ENCODE measurements around the gene ITLN1.
A peak's percentile ranks its signal among the peaks of the same experiment; 100 is the strongest.

The ITLN1 gene

GRCh38 chr1:160858097-160858496, 26.9 kb downstream of the ITLN1 start:
- no peak for DNase-seq (ENCODE audit: low read depth)

GRCh38 chr1:160855181-160855981, 29.6 kb downstream of the ITLN1 start:
- DNase-seq (ENCODE audit: low read depth), result no peak

- no peak for DNase-seq (ENCODE audit: low read depth)
These were observed 31.2 kb downstream of the ITLN1 start for GRCh38 chr1:160853754-160854153.

DNA sequence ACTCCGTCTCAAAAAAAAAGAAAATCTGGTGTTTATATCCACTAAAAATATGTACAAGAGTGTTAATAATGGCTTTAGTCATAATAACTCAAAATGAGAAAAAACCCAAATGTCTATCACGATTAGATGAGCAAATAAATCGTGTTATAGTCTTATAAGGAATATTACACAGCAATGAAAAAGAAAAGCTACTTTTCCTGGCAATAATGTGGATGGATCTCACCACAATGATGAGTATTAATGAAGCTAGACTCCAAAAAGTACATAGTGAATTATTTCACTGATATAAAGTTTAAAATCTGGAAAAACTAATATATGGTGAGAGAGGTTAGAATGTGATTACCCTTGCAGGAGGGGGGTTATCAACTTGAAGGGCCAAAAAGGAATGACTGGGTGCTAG, 32.0 kb downstream of the ITLN1 start:
- no peak for DNase-seq (ENCODE audit: low read depth)

- no peak for DNase-seq (ENCODE audit: low read depth)
These were observed 34.0 kb downstream of the ITLN1 start for GRCh38 chr1:160850993-160851392.

GRCh38 chr1:160850541-160850940, 34.4 kb downstream of the ITLN1 start:
- DNase-seq (ENCODE audit: low read depth), result no peak

- no peak for DNase-seq (ENCODE audit: low read depth)
These were observed 38.7 kb downstream of the ITLN1 start for GRCh38 chr1:160846281-160846680.

DNA sequence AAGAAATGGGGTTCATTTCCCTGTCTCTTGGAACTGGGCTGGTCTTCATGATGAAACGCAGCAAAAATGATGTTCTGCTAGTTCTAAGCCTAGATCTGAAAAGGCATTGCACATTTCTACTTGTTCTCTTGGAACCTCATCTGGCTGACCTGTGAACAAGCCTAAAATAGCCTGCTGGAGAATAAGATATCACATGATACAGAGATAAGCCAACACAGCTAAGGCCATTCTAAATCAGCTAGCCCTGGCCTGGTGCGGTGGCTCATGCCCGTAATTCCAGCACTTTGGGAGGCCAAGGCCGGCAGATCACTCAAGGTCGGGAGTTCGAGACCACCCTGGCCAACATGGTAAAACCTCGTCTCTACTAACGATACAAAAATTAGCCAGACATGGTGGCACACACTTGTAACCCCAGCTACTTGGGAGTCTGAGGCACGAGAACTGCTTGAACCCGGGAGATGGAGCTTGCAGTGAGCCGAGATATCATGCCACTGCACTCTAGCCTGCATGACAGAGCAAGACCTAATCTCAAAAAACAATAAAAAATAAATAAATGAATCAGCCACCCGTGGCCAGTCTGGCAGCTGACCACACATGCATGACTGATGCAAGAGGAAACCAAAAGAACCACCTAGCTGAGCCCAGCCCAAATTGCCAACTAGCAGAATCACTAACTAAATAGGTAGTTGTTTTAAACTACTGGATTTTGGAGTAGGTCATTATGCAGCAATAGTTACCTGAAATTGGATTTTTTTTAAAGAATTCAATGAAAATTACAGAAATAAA, 40.3 kb downstream of the ITLN1 start:
- no peak for DNase-seq (ENCODE audit: low read depth)

GRCh38 chr1:160841079-160841478, 43.9 kb downstream of the ITLN1 start:
- DNase-seq (ENCODE audit: low read depth), result no peak

GRCh38 chr1:160839746-160840145, 45.2 kb downstream of the ITLN1 start:
- no peak for DNase-seq (ENCODE audit: low read depth)

DNA sequence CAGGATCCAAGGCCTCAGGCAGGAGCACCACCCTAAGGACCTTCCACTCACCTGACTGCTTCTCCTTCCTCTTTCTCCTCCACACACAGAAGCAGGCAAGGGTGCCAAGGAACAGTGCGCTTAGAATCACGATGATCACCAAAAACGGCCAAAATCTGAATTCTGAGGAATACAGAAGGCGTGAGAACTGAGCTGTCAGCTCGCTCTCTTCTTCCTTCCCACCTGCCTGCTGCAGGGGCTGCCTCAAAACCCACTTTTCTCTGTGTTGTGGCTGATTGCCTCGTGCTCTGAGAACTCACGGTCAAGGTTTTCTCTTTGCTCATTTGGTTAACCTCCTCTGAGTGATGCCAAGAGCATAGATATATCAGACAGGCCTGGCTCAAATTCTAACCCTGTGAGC, 46.1 kb downstream of the ITLN1 start:
- no peak for DNase-seq (ENCODE audit: low read depth)

- peak; percentile 72 for DNase-seq (ENCODE audit: low read depth)
These were observed 47.3 kb downstream of the ITLN1 start for GRCh38 chr1:160837558-160838205.

GRCh38 chr1:160836981-160837557, 47.9 kb downstream of the ITLN1 start:
- DNase-seq (ENCODE audit: low read depth), result no peak

DNA sequence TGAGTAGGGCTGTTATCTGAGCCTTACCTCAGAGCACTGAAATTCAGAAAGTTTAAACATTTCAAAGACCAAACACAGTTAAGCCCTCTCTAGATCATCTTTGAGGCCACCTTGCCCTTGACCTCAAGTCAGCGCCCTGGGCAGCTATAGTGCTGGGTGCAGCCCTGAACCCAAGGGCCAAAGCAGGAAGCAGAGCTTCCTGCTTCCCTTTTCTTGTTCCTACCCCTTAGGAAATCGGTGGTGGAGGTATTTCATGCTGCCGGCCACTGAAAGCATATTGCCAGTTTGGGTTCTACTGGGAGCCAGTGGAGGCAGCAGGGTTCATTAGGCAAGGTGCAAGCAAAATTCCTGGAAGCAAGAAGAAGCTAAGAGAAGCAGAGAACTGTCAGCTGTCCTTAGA, 48.4 kb downstream of the ITLN1 start:
- no peak for DNase-seq (ENCODE audit: low read depth)

- no peak for DNase-seq (ENCODE audit: low read depth)
These were observed 49.2 kb downstream of the ITLN1 start for GRCh38 chr1:160835751-160836150.

- no peak for DNase-seq (ENCODE audit: low read depth)
These were observed 49.9 kb downstream of the ITLN1 start for GRCh38 chr1:160834945-160835565.

DNA sequence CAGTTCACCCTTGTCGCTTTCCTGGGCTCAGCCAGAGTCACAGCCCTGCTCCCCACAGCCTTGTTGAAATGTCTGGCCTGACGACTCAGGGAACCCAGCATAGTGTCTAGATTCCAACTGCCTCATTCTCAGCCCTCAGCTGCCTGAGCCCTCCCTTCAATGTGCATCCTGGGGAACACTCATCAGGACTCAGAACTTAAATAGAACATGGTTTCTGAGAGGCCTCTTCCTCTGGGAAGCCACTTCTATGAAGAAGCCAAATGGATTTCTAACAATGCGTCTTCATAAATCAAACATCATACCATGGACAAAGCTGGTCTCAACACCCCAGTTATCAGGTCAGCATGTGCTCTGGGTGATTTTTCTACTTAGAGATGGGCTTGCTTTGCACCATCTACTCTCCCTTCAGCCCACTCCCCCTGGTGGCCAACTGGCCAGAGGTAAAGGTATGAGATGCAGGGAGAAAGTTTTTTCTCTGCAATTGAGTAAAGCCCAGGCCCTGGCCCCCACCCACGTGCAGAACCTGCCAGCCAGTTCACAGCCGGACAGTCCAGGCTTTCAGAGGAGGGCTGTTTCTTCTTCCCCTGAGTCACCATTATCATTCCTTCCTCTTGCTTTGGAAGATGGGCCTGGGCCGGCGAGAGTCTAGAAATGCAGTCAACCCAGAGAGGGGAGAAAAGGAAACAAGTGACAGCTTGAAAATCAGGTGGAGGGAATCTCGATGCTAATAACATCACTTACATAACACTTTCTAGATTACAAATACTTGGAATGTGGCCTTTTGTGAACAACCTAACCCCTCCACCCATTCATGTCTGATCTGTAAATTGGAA, 54.4 kb downstream of the ITLN1 start:
- peak; percentile 57 for DNase-seq (ENCODE audit: low read depth)

- no peak for DNase-seq (ENCODE audit: low read depth)
These were observed 55.2 kb downstream of the ITLN1 start for GRCh38 chr1:160829766-160830165.

- no peak for DNase-seq (ENCODE audit: low read depth)
These were observed 57.6 kb downstream of the ITLN1 start for GRCh38 chr1:160827418-160827817.

DNA sequence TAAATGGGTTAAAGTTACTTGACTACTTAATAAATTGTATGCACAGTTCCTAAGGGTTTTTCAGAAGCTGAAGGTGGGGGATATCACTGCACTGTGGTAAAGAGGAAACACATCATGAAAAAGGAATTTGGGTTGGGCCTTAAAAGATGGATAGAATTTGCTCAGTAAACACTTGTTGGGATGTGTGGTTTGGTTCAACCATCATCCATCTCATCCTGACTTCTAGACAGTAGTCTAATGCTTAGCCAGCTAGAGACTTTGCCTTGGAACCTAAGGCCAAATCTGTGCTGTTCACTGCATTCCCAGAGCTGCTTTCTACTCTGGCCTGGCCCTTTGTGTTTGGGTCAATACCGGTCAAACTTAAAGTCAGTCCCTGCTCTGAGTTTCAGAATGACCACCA, 58.4 kb downstream of the ITLN1 start:
- no peak for DNase-seq (ENCODE audit: low read depth)
